Caco-2 (cell line): Measurements from ENCODE around the gene SELENOF. TPM values are rescaled to one million over a fixed set of nuclear protein-coding genes. Genes with fewer than 3 reads are reported as not detected.
"Not testable (repeated sequence)": the region's sequence is repeated elsewhere in the genome, so short reads cannot be mapped to it uniquely, and the experiment has no call there.

Experiments
- BruUV-seq: library from RNA; stranded (reverse); fragments of 400-500 nt; replicated peaks from 2 replicates; lab custom pipeline; 2021; lab: Mats Ljungman, UMichigan
- CTCF ChIA-PET: fragments of 300-600 bp; sonication (Branson Sonifier 250); formaldehyde crosslinking; loops from one replicate; lab custom pipeline; 2022; ENCODE audit warnings: antibody characterized with exemption; lab: Charles Lee
- POLR2A ChIA-PET: fragments of 300-600 bp; sonication (Branson Sonifier 250); formaldehyde crosslinking; loops from one replicate; lab custom pipeline; 2022; ENCODE audit warnings: antibody characterized with exemption; lab: Charles Lee
- DNase-seq, 2 experiments: peaks; one replicate each; pipeline versions ENCODE4 v3.0.0 to v3.0.0-alpha.2; 2020 to 2022
- H3K27me3 ChIP-seq: replicated peaks from 2 replicates; pipeline ENCODE4 v1.6.0; 2011; ENCODE audit warnings: low read length; ENCODE audit not compliant: control insufficient read depth, insufficient read depth
- H3K36me3 ChIP-seq: 2 replicates; pipeline ENCODE4 v1.5.1; 2011; ENCODE audit warnings: low read length; ENCODE audit not compliant: control insufficient read depth, insufficient read depth
- H3K4me1 ChIP-seq: fragments of 250-450 bp; sonication (Bioruptor Pico); 2 replicates; pipeline ENCODE4 v1.5.1; 2020; ENCODE audit warnings: mild to moderate bottlenecking
- H3K4me3 ChIP-seq: 2 replicates; pipeline ENCODE4 v1.5.1; 2011; ENCODE audit warnings: low read depth, mild to moderate bottlenecking, control low read depth, low read length
- H3K9me3 ChIP-seq: fragments of 250-450 bp; sonication (Bioruptor Pico); 2 replicates; pipeline ENCODE4 v1.5.1; 2020; ENCODE audit warnings: mild to moderate bottlenecking, moderate library complexity
- H3K27ac Mint-ChIP-seq: one replicate; pipeline ENCODE4 v1.8.0; 2022; ENCODE audit warnings: mixed read lengths; ENCODE audit not compliant: unreplicated experiment
- H3K27me3 Mint-ChIP-seq: one replicate; pipeline ENCODE4 v1.8.0; 2022; ENCODE audit warnings: mixed read lengths; ENCODE audit not compliant: insufficient read depth, unreplicated experiment
- H3K36me3 Mint-ChIP-seq: one replicate; pipeline ENCODE4 v1.8.0; 2022; ENCODE audit warnings: mild to moderate bottlenecking, mixed read lengths; ENCODE audit not compliant: insufficient read depth, unreplicated experiment
- H3K4me1 Mint-ChIP-seq: one replicate; pipeline ENCODE4 v1.8.0; 2022; ENCODE audit warnings: low read depth, mixed read lengths; ENCODE audit not compliant: unreplicated experiment
- H3K4me3 Mint-ChIP-seq: one replicate; pipeline ENCODE4 v1.8.0; 2022; ENCODE audit warnings: mild to moderate bottlenecking, moderate library complexity, mixed read lengths; ENCODE audit not compliant: unreplicated experiment
- H3K9me3 Mint-ChIP-seq: one replicate; pipeline ENCODE4 v1.8.0; 2022; ENCODE audit warnings: mixed read lengths; ENCODE audit not compliant: unreplicated experiment
- CTCF ChIP-seq, 2 experiments: fragments of 200-600 bp in 1 of 2; IDR thresholded peaks; 1 replicate in 1 of 2; 2 replicates in 1 of 2; pipeline versions ENCODE4 v1.5.1 to v1.8.0; 2011 to 2022; ENCODE audit warnings: antibody characterized with exemption in 1 of 2, control low read depth in 1 of 2, inconsistent platforms in 1 of 2, low read depth in 1 of 2, low read length in 1 of 2, mild to moderate bottlenecking in 1 of 2, moderate library complexity in 1 of 2; ENCODE audit not compliant: insufficient read depth in 1 of 2, severe bottlenecking in 1 of 2, unreplicated experiment in 1 of 2
- intact Hi-C: fragments of 100-400 bp; cut with micrococcal nuclease; formaldehyde crosslinking; loops from one replicate; pipeline ENCODE4 v1.10.0; 2022; ENCODE audit not compliant: unreplicated experiment
- total RNA-seq: library from RNA; stranded (reverse); gene quantifications from 2 replicates; pipeline ENCODE4 v1.2.3, GENCODE V29; 2022

SELENOF gene
- total RNA-seq, 1 experiment from 2014 or later: 161 TPM

- ChIA-PET POLR2A (no interaction called here), CTCF (no interaction called here)
- TF ChIP-seq CTCF (IDR thresholded peaks at IDR 0.05; ENCODE audit: insufficient read depth in 1 of 2, low read depth in 1 of 2, low read length in 1 of 2, severe bottlenecking in 1 of 2, unreplicated experiment in 1 of 2): no peak
- Mint-ChIP-seq H3K27ac (no peak overlapping the region), H3K4me1 (peaks cover 22% of the 10 kb centered on the region), H3K9me3 (no peaks in the 10 kb centered on the region), H3K36me3 (no peaks in the 10 kb centered on the region), H3K4me3 (no peak overlapping the region), H3K27me3 (no peaks in the 10 kb centered on the region)
- H3K4me3 ChIP-seq: no peak overlapping the region
- BruUV-seq: no TSS peak
- H3K9me3 ChIP-seq: no peaks in the 10 kb centered on the region
- intact Hi-C loops: no loop called here
- H3K4me1 ChIP-seq: peaks cover 32% of the 10 kb centered on the region
- DNase-seq: no peak
- no peaks in the 10 kb centered on the region for H3K27me3 ChIP-seq
- no peaks in the 10 kb centered on the region for H3K36me3 ChIP-seq
Observed at GRCh38 chr1:86822459-86822858, 91.5 kb downstream of the SELENOF start.

GRCh38 chr1:86821956-86822355 is 92.0 kb downstream of the SELENOF start:
- H3K27me3 Mint-ChIP-seq: no peaks in the 10 kb centered on the region
- BruUV-seq: no TSS peak
- no peaks in the 10 kb centered on the region for H3K36me3 Mint-ChIP-seq
- ChIA-PET CTCF (no interaction called here), POLR2A (no interaction called here)
- no peak overlapping the region for H3K27ac Mint-ChIP-seq
- Histone ChIP-seq H3K4me3 (no peak overlapping the region), H3K36me3 (no peaks in the 10 kb centered on the region), H3K4me1 (peaks cover 32% of the 10 kb centered on the region), H3K27me3 (no peaks in the 10 kb centered on the region), H3K9me3 (no peaks in the 10 kb centered on the region)
- no peak overlapping the region for H3K4me3 Mint-ChIP-seq
- intact Hi-C loops: no loop called here
- DNase-seq: no peak
- H3K9me3 Mint-ChIP-seq: no peaks in the 10 kb centered on the region
- H3K4me1 Mint-ChIP-seq: peaks cover 22% of the 10 kb centered on the region
- no peak for TF ChIP-seq CTCF (IDR thresholded peaks at IDR 0.05; ENCODE audit: insufficient read depth in 1 of 2, low read depth in 1 of 2, low read length in 1 of 2, severe bottlenecking in 1 of 2, unreplicated experiment in 1 of 2)

GRCh38 chr1:86819970-86820369 is 94.0 kb downstream of the SELENOF start:
- H3K27ac Mint-ChIP-seq, CTCF ChIA-PET, H3K9me3 ChIP-seq, H3K4me3 ChIP-seq, intact Hi-C loops, H3K4me3 Mint-ChIP-seq, H3K27me3 ChIP-seq, H3K36me3 ChIP-seq, H3K36me3 Mint-ChIP-seq, DNase-seq, H3K27me3 Mint-ChIP-seq, BruUV-seq, POLR2A ChIA-PET, H3K9me3 Mint-ChIP-seq: not testable (repeated sequence)
- H3K4me1 Mint-ChIP-seq: peaks cover 25% of the 10 kb centered on the region
- H3K4me1 ChIP-seq: peaks cover 29% of the 10 kb centered on the region

GRCh38 chr1:86817246-86817826 is 96.6 kb downstream of the SELENOF start:
- CTCF ChIA-PET, H3K4me3 ChIP-seq, DNase-seq, H3K36me3 ChIP-seq, H3K4me3 Mint-ChIP-seq, H3K27me3 Mint-ChIP-seq, BruUV-seq, H3K4me1 ChIP-seq, H3K9me3 ChIP-seq, H3K9me3 Mint-ChIP-seq, POLR2A ChIA-PET, H3K27me3 ChIP-seq, H3K27ac Mint-ChIP-seq, intact Hi-C loops, H3K36me3 Mint-ChIP-seq: not testable (repeated sequence)
- H3K4me1 Mint-ChIP-seq: peaks cover 14% of the 10 kb centered on the region

GRCh38 chr1:86814118-86814517 is 99.8 kb downstream of the SELENOF start:
- CTCF ChIA-PET, POLR2A ChIA-PET, BruUV-seq: not testable (repeated sequence)

More at GRCh38 chr1:86814118-86814517, 99.8 kb downstream of the SELENOF start:
- H3K36me3 ChIP-seq, H3K9me3 Mint-ChIP-seq, DNase-seq, H3K4me1 ChIP-seq, H3K36me3 Mint-ChIP-seq, H3K4me3 Mint-ChIP-seq, H3K27me3 Mint-ChIP-seq, H3K4me3 ChIP-seq, H3K27ac Mint-ChIP-seq, H3K9me3 ChIP-seq, H3K27me3 ChIP-seq, intact Hi-C loops: not testable (repeated sequence)
- H3K4me1 Mint-ChIP-seq: peaks cover 12% of the 10 kb centered on the region
